Measurements from ENCODE around the gene TEKT4.
"Not testable (repeated sequence)": the region's sequence is repeated elsewhere in the genome, so short reads cannot be mapped to it uniquely, and the experiment has no call there.

TEKT4 gene

DNA sequence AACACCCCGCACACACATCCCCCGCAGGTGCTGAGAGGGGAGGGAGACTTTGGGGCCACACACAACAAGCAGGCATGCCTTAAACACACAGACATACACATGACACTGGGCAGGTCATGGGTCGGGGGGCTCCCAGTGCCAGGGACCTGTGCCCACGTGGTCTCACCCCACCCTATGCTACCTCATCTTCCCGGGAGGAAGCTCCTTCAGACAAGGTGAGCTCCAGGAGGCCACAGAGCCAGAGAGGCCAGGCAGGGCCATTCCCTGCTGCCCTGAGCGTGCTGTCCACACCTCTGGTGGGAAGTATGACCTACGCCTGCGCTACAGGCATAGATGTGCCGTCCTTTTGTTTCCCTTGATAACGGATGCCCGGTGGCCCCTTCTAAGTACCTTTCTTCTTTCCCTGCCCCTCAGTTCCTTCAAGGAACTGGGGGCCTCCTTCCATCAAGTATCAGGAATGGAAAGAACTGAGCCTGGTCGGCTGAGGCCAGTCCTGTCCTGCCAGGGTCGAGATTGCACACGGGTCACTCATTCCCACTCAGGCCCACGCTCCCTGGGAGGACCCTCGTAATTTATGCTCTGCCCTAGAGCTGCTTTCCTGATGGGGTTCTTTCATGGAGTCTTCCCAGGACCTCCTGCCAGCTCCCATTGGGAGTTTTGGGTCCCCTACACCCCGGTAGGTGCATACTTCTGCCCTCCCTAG, 4.7 kb downstream of the TEKT4 start:
- Histone ChIP-seq H3K27me3 (ENCODE audit: insufficient read depth, low read length, poor library complexity) (no peaks in the 10 kb centered on the region), H3K79me2 (ENCODE audit: control insufficient read depth, insufficient read depth, low read length) (no peaks in the 10 kb centered on the region), H3K18ac (ENCODE audit: low read length) (no peak overlapping the region), H2BK120ac (ENCODE audit: low read depth, low read length) (no peak overlapping the region), H3K56ac (ENCODE audit: low read length) (no peak overlapping the region), H4K5ac (ENCODE audit: low read length) (no peak overlapping the region), H3K4me2 (ENCODE audit: low read length) (no peak overlapping the region), H4K8ac (ENCODE audit: low read depth, low read length) (no peak overlapping the region), H3K4me1 (ENCODE audit: control insufficient read depth, low read depth, low read length) (no peaks in the 10 kb centered on the region), H2BK15ac (replicated peaks; ENCODE audit: low read depth) (no peak overlapping the region), H3K79me1 (ENCODE audit: low read length) (no peaks in the 10 kb centered on the region), H3K4ac (ENCODE audit: low read depth, low read length) (no peak overlapping the region), H3K23ac (ENCODE audit: low read length) (no peak overlapping the region), H3K4me3 (ENCODE audit: low read length) (no peak overlapping the region), H3K36me3 (ENCODE audit: control insufficient read depth, insufficient read depth, low read length) (no peaks in the 10 kb centered on the region), H2AK5ac (ENCODE audit: low read length) (no peak overlapping the region), H2BK5ac (ENCODE audit: low read length) (no peak overlapping the region), H3K27ac (ENCODE audit: low read depth, low read length) (no peak overlapping the region), H3K9ac (ENCODE audit: low read length) (no peak overlapping the region)
- no CpG with 5 or more reads among the region's 17 CpGs for WGBS (ENCODE audit: extremely low coverage, insufficient coverage, low lambda C conversion rate)
- no peak for DNase-seq

DNA sequence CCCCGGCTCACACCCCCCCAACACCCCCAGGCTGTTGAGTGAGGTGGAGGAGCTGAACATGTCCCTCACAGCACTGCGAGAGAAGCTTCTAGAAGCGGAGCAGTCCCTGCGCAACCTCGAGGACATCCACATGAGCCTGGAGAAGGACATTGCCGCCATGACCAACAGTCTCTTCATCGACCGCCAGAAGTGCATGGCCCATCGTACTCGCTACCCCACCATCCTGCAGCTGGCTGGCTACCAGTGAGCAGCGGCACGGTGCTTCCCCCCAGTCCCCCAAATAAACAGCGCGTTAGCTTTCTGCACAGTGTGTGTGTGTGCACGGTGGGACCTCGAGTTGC, 5.3 kb downstream of the TEKT4 start:
- Histone ChIP-seq H3K79me2 (ENCODE audit: control insufficient read depth, insufficient read depth, low read length) (no peaks in the 10 kb centered on the region), H4K5ac (ENCODE audit: low read length) (no peak overlapping the region), H3K36me3 (ENCODE audit: control insufficient read depth, insufficient read depth, low read length) (no peaks in the 10 kb centered on the region), H3K18ac (ENCODE audit: low read length) (no peak overlapping the region), H3K4me1 (ENCODE audit: control insufficient read depth, low read depth, low read length) (no peaks in the 10 kb centered on the region), H3K27ac (ENCODE audit: low read depth, low read length) (no peak overlapping the region), H3K27me3 (ENCODE audit: insufficient read depth, low read length, poor library complexity) (no peaks in the 10 kb centered on the region), H4K8ac (ENCODE audit: low read depth, low read length) (no peak overlapping the region), H2BK15ac (replicated peaks; ENCODE audit: low read depth) (no peak overlapping the region), H3K56ac (ENCODE audit: low read length) (no peak overlapping the region), H3K9ac (ENCODE audit: low read length) (no peak overlapping the region), H2BK5ac (ENCODE audit: low read length) (no peak overlapping the region), H2AK5ac (ENCODE audit: low read length) (no peak overlapping the region), H3K79me1 (ENCODE audit: low read length) (no peaks in the 10 kb centered on the region), H3K4ac (ENCODE audit: low read depth, low read length) (no peak overlapping the region), H3K4me2 (ENCODE audit: low read length) (no peak overlapping the region), H3K23ac (ENCODE audit: low read length) (no peak overlapping the region), H3K4me3 (ENCODE audit: low read length) (no peak overlapping the region), H2BK120ac (ENCODE audit: low read depth, low read length) (no peak overlapping the region)
- no CpG with 5 or more reads among the region's 16 CpGs for WGBS (ENCODE audit: extremely low coverage, insufficient coverage, low lambda C conversion rate)
- no peak for DNase-seq

DNA sequence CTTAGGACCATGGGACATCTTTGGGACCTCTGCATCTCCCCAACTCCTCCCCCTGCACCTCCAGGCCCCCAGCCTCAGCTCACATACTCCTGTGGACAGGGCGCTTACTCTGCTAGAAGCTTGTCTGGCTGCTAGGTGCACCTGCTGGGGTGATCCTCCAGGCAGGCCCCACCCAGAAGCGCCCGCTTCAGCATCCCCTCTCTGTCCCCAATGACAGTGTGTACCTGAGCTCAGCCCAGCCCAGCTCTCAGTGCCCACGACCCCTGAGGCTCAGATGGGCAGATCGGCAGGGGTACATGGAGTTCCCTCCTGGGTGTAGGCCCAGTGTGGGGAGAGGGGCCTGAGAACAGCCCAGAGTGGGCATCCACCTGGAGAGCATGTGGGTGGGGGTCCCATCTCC, 5.9 kb downstream of the TEKT4 start:
- Histone ChIP-seq H4K5ac (ENCODE audit: low read length) (no peak overlapping the region), H3K9ac (ENCODE audit: low read length) (no peak overlapping the region), H2BK15ac (replicated peaks; ENCODE audit: low read depth) (no peak overlapping the region), H2BK120ac (ENCODE audit: low read depth, low read length) (no peak overlapping the region), H3K27ac (ENCODE audit: low read depth, low read length) (no peak overlapping the region), H2AK5ac (ENCODE audit: low read length) (no peak overlapping the region), H3K4me2 (ENCODE audit: low read length) (no peak overlapping the region), H3K4me3 (ENCODE audit: low read length) (no peak overlapping the region), H3K18ac (ENCODE audit: low read length) (no peak overlapping the region), H3K79me2 (ENCODE audit: control insufficient read depth, insufficient read depth, low read length) (no peaks in the 10 kb centered on the region), H3K56ac (ENCODE audit: low read length) (no peak overlapping the region), H3K27me3 (ENCODE audit: insufficient read depth, low read length, poor library complexity) (no peaks in the 10 kb centered on the region), H3K36me3 (ENCODE audit: control insufficient read depth, insufficient read depth, low read length) (no peaks in the 10 kb centered on the region), H2BK5ac (ENCODE audit: low read length) (no peak overlapping the region), H3K4ac (ENCODE audit: low read depth, low read length) (no peak overlapping the region), H3K23ac (ENCODE audit: low read length) (no peak overlapping the region), H3K79me1 (ENCODE audit: low read length) (no peaks in the 10 kb centered on the region), H3K4me1 (ENCODE audit: control insufficient read depth, low read depth, low read length) (no peaks in the 10 kb centered on the region), H4K8ac (ENCODE audit: low read depth, low read length) (no peak overlapping the region)
- DNase-seq = no peak
- WGBS (ENCODE audit: extremely low coverage, insufficient coverage, low lambda C conversion rate) = no CpG with 5 or more reads among the region's 5 CpGs

DNA sequence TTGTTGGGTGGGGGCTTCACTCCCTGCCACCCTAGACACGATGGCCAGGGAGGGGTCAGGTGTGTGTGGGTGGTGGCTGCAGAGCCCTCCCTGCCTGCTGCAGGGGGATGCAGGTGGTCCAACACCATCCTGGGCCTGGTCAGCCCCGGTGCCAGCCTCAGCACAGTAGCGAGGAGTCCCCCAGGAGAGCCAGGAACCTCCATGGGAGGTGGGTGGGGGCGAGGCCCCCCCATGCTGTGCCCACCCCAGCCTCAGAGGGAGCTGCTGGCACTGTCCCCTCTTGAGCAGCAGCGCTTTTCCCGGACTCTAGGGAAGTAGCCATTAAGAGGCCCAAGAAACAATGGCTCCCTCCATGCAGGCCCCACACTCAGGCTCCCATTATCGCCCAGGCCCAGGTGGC, 7.3 kb downstream of the TEKT4 start:
- not testable (repeated sequence) for H3K4me3 ChIP-seq (ENCODE audit: low read length); H3K27ac ChIP-seq (ENCODE audit: low read depth, low read length); H3K36me3 ChIP-seq (ENCODE audit: control insufficient read depth, insufficient read depth, low read length); H2BK5ac ChIP-seq (ENCODE audit: low read length); H3K23ac ChIP-seq (ENCODE audit: low read length); H3K79me1 ChIP-seq (ENCODE audit: low read length); H4K8ac ChIP-seq (ENCODE audit: low read depth, low read length); DNase-seq; H4K5ac ChIP-seq (ENCODE audit: low read length); H3K56ac ChIP-seq (ENCODE audit: low read length); H3K9ac ChIP-seq (ENCODE audit: low read length); H3K79me2 ChIP-seq (ENCODE audit: control insufficient read depth, insufficient read depth, low read length); H2BK15ac ChIP-seq (replicated peaks; ENCODE audit: low read depth); H2BK120ac ChIP-seq (ENCODE audit: low read depth, low read length); H3K4me2 ChIP-seq (ENCODE audit: low read length); H3K4ac ChIP-seq (ENCODE audit: low read depth, low read length); H2AK5ac ChIP-seq (ENCODE audit: low read length); H3K27me3 ChIP-seq (ENCODE audit: insufficient read depth, low read length, poor library complexity); H3K18ac ChIP-seq (ENCODE audit: low read length); H3K4me1 ChIP-seq (ENCODE audit: control insufficient read depth, low read depth, low read length)
- no CpG with 5 or more reads among the region's 7 CpGs for WGBS (ENCODE audit: extremely low coverage, insufficient coverage, low lambda C conversion rate)

DNA sequence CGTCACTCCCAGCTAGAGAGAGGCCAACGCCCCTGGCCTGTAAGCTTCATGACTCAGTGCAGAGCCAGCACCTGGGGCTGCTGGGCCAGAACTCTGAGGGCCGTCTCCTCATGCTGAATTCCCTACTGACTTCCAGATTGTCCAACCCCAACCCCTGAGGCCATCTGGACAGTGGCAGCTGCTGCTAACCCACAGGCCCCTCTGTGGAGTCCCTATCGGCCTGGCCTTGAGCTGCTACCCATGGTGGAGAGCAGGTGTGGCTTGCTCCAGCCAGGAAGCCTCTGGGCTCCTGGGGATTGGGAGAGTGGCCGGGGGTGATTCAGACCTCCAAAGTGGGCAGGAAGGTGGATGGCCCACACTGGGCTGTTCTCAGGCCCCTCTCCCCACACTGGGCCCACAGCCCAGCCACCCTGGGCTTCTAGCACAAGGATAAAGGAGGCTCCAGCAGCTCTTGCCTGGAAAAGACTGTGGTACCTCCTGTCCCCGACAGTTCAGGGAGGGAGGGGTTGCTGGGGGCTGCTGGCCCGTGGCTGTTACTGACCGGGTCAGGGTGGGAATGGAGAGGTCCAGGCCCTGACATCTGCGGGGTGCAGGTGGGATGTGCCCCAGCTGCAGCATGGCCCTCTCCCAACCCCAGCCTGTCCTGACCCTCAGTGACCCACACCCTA, 8.2 kb downstream of the TEKT4 start:
- DNase-seq = no peak
- WGBS (ENCODE audit: extremely low coverage, insufficient coverage, low lambda C conversion rate) = no CpG with 5 or more reads among the region's 9 CpGs
- no peak overlapping the region for H4K8ac ChIP-seq (ENCODE audit: low read depth, low read length)
- H3K79me1 ChIP-seq (ENCODE audit: low read length) = no peaks in the 10 kb centered on the region
- no peak overlapping the region for H3K23ac ChIP-seq (ENCODE audit: low read length)
- no peaks in the 10 kb centered on the region for H3K4me1 ChIP-seq (ENCODE audit: control insufficient read depth, low read depth, low read length)
- H3K4me2 ChIP-seq (ENCODE audit: low read length) = no peak overlapping the region
- H3K79me2 ChIP-seq (ENCODE audit: control insufficient read depth, insufficient read depth, low read length) = no peaks in the 10 kb centered on the region
- no peak overlapping the region for H2BK120ac ChIP-seq (ENCODE audit: low read depth, low read length)
- no peak overlapping the region for H4K5ac ChIP-seq (ENCODE audit: low read length)
- H3K36me3 ChIP-seq (ENCODE audit: control insufficient read depth, insufficient read depth, low read length) = no peaks in the 10 kb centered on the region
- H2AK5ac ChIP-seq (ENCODE audit: low read length) = no peak overlapping the region
- no peak overlapping the region for H3K9ac ChIP-seq (ENCODE audit: low read length)
- H3K4me3 ChIP-seq (ENCODE audit: low read length) = no peak overlapping the region
- H3K4ac ChIP-seq (ENCODE audit: low read depth, low read length) = no peak overlapping the region
- no peak overlapping the region for H2BK5ac ChIP-seq (ENCODE audit: low read length)
- no peak overlapping the region for H3K56ac ChIP-seq (ENCODE audit: low read length)
- H3K27me3 ChIP-seq (ENCODE audit: insufficient read depth, low read length, poor library complexity) = no peaks in the 10 kb centered on the region
- H3K18ac ChIP-seq (ENCODE audit: low read length) = no peak overlapping the region
- no peak overlapping the region for H3K27ac ChIP-seq (ENCODE audit: low read depth, low read length)
- no peak overlapping the region for H2BK15ac ChIP-seq (replicated peaks; ENCODE audit: low read depth)

DNA sequence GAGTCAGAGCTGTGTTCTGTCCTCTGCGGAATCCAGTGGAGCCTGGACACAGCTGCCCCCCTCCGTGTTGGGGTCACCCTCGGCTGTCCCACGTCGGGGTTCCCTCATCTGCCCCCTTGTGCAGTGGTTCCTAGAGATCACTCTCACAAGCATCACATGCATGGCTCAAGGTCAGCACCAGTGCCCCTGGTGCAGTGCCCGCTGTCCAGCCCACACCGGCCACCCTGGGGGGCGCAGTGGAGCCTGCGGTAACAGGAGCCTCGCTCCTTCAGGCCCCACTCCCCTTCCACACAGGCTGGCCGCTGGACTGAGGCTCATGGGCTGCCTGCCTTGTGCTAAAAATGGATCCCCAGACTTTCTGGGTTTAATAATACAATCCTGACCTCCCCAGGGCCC, 8.8 kb downstream of the TEKT4 start:
- WGBS (ENCODE audit: extremely low coverage, insufficient coverage, low lambda C conversion rate) = no CpG with 5 or more reads among the region's 11 CpGs
- no peaks in the 10 kb centered on the region for H3K79me2 ChIP-seq (ENCODE audit: control insufficient read depth, insufficient read depth, low read length)
- H2BK120ac ChIP-seq (ENCODE audit: low read depth, low read length) = no peak overlapping the region
- H3K4me1 ChIP-seq (ENCODE audit: control insufficient read depth, low read depth, low read length) = no peaks in the 10 kb centered on the region
- H3K56ac ChIP-seq (ENCODE audit: low read length) = no peak overlapping the region
- no peak overlapping the region for H4K5ac ChIP-seq (ENCODE audit: low read length)
- no peak overlapping the region for H3K4ac ChIP-seq (ENCODE audit: low read depth, low read length)
- no peak for DNase-seq
- H3K18ac ChIP-seq (ENCODE audit: low read length) = no peak overlapping the region
- no peaks in the 10 kb centered on the region for H3K36me3 ChIP-seq (ENCODE audit: control insufficient read depth, insufficient read depth, low read length)
- no peak overlapping the region for H2BK5ac ChIP-seq (ENCODE audit: low read length)
- H2AK5ac ChIP-seq (ENCODE audit: low read length) = no peak overlapping the region
- H3K79me1 ChIP-seq (ENCODE audit: low read length) = no peaks in the 10 kb centered on the region
- no peak overlapping the region for H3K4me3 ChIP-seq (ENCODE audit: low read length)
- no peak overlapping the region for H3K23ac ChIP-seq (ENCODE audit: low read length)
- H3K4me2 ChIP-seq (ENCODE audit: low read length) = no peak overlapping the region
- no peak overlapping the region for H3K9ac ChIP-seq (ENCODE audit: low read length)
- H4K8ac ChIP-seq (ENCODE audit: low read depth, low read length) = no peak overlapping the region
- H3K27ac ChIP-seq (ENCODE audit: low read depth, low read length) = no peak overlapping the region
- H2BK15ac ChIP-seq (replicated peaks; ENCODE audit: low read depth) = no peak overlapping the region
- H3K27me3 ChIP-seq (ENCODE audit: insufficient read depth, low read length, poor library complexity) = no peaks in the 10 kb centered on the region

Data from mesendoderm (in vitro differentiated cells).